GM19099 (cell line): ENCODE data around the gene ART1.

Source experiments
- POLR2A ChIP-seq: IDR thresholded peaks from 3 replicates; pipeline ENCODE4 v1.6.1; 2011; ENCODE audit warnings: low read depth; ENCODE audit not compliant: insufficient read length; ENCODE audit errors: extremely low read depth

The ART1 gene

DNA sequence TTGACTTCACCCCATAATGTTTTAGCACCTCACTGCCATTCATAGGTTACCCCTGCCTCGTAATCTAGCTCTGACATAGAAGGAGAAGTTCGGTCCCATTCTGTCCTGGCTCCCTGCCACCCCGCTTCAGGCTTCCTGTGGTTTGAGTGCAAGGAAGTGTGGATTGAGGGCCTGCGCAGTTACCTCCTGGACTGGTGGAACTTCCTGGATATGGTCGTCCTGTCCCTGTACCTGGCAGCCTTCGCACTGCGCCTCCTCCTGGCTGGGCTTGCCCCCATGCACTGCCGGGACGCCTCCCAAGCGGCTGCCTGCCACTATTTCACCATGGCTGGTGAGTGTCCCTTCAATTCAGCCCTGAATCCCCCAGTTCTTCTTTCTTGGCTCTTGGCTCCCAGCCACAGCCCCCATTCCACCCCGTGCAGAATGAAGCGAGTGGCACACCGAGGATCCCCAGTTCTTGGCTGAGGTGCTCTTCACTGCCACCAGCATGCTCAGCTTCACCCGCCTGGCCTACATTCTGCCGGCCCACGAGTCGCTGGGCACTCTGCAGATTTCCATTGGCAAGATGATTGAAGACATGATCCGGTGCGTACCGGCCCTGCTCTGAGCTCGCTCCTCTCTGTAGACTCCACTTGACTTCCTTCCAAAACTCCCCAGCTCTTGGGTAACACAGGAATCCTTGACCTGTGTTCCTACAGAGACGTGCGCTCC lies 18.5 kb upstream of the ART1 start:
- TF ChIP-seq POLR2A: no peak

DNA sequence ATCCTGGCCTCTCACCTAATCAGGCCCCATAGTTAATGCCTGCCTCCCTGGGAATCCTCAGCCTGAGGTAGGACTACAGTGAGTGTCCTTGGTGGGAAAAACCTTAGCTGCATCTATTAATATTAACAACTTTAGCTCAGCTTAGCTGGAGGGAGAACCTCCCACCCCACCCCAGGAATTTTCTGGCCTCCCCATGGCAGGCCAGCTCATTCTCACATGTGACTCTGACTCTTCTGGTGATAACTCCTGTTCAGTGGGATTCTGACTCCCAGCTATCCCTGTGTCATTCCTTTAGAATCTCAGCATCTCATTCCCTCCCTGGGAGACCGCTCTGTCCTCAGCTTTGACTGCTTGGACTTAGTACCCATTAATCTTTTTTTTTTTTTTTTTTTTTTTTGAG lies 17.6 kb upstream of the ART1 start:
- no peak for TF ChIP-seq POLR2A

DNA sequence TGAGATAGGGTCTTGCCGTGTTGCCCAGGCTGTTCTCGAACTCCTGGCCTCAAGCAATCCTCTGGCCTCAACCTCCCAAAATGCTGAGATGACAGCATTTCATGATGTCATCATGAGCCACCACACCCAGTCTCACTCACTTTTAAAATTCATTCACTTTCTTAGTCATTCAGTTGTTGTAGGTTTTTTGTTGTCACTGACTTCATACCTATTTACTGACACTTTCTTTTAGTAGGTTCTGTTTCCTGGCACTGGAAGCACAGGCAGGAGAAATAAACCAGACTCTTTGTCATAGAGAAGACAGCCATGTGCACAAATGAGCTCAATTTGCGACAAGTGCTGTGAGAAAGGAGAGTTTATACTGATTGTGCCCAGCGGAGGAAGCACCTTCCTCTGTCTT lies 13.6 kb upstream of the ART1 start:
- no peak for TF ChIP-seq POLR2A

DNA sequence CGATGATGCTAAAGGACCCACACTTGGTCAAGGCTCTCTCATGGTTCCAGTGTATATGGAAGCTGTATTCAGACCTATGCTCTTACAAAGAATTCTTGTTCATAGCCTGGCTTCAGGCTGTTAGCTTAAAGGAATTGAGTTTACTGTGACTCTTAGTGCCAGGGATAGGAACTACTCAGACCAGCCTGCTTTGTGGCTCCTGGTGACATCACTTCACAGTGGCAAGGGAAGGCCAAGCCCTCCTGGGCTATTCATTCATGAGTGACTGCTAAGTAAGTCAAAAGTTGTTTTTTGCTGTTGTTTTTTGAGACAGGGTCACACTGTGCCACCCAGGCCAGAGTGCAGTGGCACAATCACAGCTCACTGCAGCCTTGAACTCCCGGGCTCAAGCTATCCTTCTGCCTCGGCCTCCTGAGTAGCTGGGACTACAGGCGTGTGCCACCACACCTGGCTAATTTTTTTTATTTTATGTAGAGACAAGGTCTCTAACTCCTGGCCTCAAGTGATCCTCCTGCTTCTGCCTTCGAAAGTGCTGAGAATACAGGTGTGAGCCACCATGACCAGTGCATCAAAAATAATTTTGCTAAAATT lies 12.8 kb upstream of the ART1 start:
- TF ChIP-seq POLR2A: no peak

DNA sequence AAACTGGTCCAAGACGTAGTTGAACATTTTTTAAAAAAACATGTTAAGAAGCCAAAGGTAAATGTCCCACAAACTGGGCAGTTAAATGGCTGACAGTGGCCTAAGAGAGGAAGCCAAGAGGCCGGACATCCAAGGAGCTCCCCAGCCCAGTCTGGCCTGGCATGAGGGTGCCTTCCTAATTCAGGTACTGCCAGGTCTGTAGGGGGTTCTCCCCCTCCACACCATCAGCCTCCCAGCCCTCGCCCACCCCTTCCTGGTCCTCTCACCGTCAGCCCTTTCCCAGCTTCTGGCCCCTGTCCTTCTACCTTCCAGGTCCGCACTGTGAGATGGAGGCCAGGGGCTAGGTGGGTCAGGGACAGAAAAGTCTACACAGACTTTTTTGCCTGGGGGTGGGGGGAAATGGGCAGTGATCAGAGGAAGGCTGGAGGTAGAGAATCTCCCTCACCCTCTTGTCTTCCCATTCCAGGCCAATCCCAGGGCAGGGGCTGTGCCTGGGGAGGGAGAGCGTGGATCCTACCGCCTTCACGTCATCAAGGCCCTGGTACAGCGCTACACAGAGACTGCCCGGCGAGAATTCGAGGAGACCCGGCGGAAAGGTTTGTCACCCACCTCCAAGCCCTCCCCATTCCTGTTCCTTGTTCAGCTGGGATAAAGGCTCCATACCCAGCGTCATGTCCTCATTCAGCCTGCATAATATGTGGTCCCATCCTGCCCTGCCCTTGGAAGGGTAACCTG lies 9.1 kb upstream of the ART1 start:
- TF ChIP-seq POLR2A: no peak

DNA sequence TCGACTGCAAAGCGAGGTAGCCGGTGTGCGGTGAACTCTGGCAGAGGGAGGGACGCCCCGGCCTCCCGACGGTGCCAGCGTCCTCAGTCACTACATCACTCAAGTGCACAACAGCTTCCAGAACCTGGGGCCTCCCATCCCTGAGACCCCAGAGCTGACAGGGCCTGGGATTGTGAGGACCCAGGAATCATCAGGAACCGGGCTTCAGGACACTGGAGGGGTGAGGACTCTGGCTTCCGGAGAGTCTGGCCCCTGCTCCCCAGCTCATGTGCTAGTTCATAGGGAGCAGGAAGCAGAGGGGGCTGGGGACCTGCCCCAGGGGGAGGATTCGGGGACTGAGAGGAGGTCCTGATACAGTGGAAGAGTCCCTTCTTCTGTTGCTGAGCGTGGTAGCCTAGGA lies 7.7 kb upstream of the ART1 start:
- TF ChIP-seq POLR2A: no peak

DNA sequence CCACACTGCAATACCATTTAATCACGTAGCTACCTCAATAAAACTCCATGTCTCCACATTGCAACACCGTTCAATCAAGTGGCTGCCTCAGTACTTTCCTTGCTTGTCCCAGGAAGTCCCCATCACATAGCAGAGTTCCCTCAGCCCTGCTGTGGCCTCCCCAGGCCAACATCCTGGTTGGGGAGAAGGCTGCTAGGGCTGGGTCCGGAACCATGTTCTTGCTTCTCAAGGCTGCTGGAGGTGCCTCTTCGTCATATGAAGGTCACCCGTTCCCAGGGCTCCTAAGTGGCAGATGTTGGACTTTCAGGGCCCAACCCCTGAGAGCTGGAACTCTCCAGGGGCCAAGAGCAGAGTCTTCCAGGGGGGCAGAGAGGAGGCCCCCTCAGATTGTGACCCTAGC lies 6.4 kb upstream of the ART1 start:
- TF ChIP-seq POLR2A: no peak

DNA sequence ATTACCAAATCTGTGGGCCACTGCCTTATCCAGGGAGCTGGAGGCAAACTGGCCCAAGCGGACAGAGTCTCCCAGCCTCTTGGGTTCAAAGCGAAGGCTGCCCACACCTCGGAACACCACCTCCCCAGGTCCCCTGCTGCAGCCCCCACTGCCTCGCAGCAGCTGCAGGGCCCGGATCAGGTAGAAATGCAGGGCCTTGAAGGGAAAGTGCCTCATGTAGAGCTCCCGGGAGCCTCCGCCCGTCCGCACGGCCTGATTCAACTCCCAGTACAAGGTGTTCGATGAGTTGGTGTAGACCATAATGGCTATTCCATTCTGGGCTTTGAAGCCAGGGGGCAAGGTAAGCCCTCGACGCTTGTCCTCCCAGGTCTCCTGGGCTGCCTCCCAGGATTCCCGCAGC lies 5.1 kb upstream of the ART1 start:
- no peak for TF ChIP-seq POLR2A

DNA sequence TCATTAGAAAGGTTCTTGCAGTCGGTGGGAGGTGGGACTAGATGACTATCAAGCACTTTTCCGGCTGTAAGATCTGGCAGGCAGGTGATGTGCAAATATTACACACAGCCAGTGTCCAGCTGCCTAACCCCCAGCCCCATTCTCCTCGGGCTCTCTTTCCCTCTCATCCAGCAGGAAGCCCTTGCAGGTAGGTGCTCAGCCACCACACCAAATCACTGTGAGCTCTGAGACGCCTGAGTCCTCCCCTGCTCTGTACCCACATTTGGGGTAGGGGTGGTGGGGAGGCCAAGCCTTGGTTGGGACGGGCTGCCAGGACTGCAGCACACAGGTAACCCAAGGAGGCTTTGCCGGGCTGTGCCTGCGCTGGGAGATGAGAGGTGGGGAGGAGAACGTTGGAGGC lies 3.7 kb upstream of the ART1 start:
- no peak for TF ChIP-seq POLR2A

DNA sequence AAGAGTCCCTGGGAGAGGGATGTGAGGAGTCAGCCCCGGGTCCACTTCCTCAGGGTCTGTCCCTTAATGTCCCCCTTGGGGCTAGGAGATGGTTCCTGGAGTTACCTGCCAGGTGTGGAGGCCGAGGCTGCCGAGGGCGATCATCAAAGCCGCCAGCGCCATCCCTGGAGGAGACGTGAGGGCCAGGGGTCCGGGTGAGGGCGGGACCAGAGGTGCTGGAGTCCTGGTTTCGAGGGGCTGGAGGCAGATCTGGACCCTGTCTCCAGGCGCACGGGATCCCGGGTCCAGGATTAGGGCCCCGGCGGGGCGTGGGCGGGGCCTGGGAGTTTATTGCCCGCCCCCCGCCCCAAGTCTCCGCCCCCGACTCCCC lies 3.2 kb upstream of the ART1 start, which contains the start of gene ART5:
ART5 (minus strand) TSS at position 292 of the 370 bp plus-strand sequence; CDS start at position 162, 130 bp downstream.
- TF ChIP-seq POLR2A: no peak

DNA sequence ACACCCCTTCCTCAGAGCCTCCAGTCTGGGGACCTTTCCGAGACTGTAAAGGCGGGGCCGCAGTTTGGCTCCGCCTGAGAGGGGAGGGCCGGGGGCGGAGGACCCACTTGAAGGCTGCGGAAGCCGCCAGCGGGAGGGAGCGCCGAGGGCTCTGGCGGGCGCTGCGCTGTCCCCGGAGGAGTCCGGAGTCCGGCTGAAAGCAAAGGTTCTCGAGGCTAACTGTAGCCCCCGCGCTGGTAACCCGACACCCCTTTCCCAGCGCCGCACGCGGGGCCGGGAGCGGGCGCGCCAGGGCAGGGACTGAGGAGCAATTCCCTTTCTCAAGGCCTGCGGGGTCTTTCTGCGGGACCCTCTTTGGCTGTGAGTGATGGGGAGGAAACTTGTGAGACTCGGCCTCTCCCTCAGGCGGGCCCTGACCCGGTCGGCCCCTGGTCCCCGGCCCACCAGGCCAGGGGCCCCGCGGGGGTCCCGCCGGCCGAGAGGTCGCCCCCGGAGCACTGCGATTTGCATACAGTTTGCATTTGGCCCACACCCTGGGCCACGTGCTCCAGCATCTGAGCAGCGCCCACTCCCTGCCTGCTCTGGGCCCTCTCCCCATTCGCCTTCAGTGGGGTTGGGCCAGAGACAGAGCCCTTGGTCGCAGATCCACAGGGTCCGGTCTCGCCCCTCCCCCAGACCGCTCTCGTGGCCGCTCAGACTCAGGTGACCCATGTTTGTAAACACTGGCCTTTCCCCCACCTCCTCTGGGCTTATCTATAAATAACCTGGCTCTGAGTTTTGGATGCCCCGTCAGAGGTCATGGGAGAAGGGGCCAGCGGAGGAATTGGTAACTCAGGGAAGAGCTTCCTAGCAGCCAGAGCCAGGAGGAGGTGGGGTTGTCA lies 2.6 kb upstream of the ART1 start:
- no peak for TF ChIP-seq POLR2A

DNA sequence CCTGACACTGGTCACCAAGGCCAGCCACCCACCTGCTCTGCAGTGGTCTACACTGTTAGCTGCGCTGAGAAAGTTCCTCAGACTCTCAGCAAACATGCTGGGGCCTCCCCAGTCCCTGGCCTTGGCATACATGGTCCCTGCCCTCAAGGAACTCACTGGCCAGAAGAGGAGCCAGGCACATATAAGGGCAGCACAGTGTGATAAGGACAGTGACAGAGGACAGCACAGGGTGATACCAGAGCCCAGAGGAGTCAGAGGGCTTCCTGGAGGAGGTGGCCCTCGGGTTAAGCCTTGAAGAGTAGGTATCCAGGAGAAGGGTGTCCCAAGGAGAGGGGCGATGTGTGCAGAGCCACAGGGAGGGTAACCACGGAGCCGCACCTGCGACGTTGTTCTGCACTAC lies 624 bp downstream of the ART1 start:
- no peak for TF ChIP-seq POLR2A

DNA sequence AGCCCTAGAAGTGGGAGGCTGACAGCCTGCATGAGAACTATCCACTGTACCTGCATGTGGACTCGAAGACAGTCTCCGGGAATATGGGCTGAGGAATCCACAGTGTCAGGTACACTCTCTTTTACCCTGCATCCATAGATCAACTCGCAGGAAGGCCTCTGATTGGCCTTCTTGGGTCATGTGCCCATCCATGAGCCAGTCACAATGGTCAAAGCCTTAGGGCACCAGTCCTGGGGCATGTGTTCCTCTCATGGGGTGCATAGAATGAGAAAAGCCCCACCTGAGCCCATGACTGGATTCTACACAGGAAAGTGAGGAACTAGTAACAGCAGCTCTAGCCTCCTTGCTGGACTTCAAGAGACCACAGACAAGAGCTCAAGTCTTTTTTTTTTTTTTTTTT lies 10.6 kb downstream of the ART1 start:
- no peak for TF ChIP-seq POLR2A

DNA sequence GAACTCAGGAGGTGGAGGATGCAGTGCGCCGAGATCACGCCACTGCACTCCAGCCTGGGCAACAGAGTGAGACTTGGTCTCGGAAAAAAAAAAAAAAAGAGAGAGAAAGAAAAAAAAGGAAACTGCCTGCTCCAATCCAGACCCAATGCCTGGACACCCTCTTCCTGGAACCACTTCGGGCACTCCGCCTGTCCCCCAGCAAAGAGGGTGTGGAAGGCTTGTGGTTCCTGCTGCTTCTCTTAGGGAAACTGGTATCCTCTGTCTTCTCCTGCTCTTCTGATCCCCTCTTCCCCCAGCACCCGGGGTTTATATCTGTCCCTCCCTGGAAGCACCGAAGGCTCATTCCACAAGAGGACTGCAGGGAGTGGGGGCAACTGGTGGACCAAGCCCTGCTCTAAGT lies 13.3 kb downstream of the ART1 start:
- TF ChIP-seq POLR2A: no peak
